ENCODE measurements around the gene SIX2. TPM values are rescaled to one million over a fixed set of nuclear protein-coding genes. Genes with fewer than 3 reads are reported as not detected.
"Not testable (repeated sequence)": the region's sequence is repeated elsewhere in the genome, so short reads cannot be mapped to it uniquely, and the experiment has no call there.

The SIX2 gene
- polyA plus RNA-seq, 6 donors from 2014 or later: not detected

DNA sequence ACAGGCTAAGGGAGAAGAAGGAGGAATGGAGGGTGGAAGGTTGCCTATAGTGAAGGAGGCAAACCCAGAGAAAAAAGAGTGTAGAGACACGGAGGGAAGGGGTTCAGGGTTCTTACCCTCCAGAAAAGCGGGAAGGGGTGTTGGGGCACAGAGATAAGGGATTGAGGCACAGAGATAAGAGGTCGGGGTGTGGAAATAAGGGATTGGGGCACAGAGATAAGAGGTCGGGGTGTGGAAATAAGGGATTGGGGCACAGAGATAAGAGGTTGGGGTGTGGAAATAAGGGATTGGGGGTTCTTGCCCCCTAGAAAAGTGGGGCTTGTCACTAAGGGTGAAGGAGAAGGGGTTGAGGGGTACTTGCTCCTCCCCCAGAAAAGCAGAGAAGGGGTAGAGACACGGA is 29.6 kb upstream of the SIX2 start:
- not testable (repeated sequence) for H3K4me1 Mint-ChIP-seq; DNase-seq; H3K27ac Mint-ChIP-seq; ATAC-seq (ENCODE audit: low read depth in 2 of 2); H3K36me3 Mint-ChIP-seq; H3K9me3 Mint-ChIP-seq; H3K4me3 Mint-ChIP-seq
- peaks cover 12 to 22% (median 17%) of the 10 kb centered on the region in 3 donors for H3K27me3 Mint-ChIP-seq

GRCh38 chr2:45033302-45033701 is 24.1 kb upstream of the SIX2 start:
- H3K4me1 Mint-ChIP-seq: no peaks in the 10 kb centered on the region
- no peaks in the 10 kb centered on the region for H3K36me3 Mint-ChIP-seq
- ATAC-seq (ENCODE audit: low read depth in 2 of 2): no peak
- H3K27ac Mint-ChIP-seq: no peak overlapping the region
- peaks cover 14 to 24% (median 20%) of the 10 kb centered on the region in 3 donors for H3K27me3 Mint-ChIP-seq
- no peaks in the 10 kb centered on the region for H3K9me3 Mint-ChIP-seq
- no peak overlapping the region for H3K4me3 Mint-ChIP-seq
- no peak for DNase-seq

DNA sequence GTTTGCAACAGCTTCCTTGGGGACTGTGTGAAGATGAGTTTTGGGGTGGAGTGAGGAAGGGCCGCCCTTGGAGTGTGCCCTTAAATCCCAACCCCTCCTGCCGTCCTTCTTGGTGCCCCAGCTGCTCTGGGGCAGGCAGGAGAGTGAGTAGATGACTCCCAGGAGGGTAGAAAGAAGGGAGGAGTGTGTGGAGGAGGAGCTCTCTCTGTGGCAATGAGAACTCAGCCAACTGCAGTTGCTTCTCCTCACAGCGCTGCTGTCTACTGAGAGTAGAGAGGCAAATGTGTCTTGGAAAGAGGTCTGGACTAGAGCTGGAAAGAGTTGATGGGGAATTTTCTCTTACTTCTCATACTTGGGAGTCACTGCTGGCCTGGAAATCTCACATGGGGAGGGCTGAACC is 21.8 kb upstream of the SIX2 start:
- no peaks in the 10 kb centered on the region for H3K36me3 Mint-ChIP-seq

GRCh38 chr2:45030553-45030952 is 21.3 kb upstream of the SIX2 start:
- Mint-ChIP-seq H3K9me3 (no peaks in the 10 kb centered on the region), H3K4me1 (no peaks in the 10 kb centered on the region), H3K36me3 (no peaks in the 10 kb centered on the region), H3K27me3 (peaks cover 14 to 36% (median 28%) of the 10 kb centered on the region in 3 donors), H3K4me3 (no peak overlapping the region), H3K27ac (peak overlapping the region in 1 of 6 donors; percentile 67)
- ATAC-seq (ENCODE audit: low read depth in 2 of 2): no peak
- no peak for DNase-seq

More for the DNA sequence above, 21.8 kb upstream of the SIX2 start:
- DNase-seq: no peak
- Mint-ChIP-seq H3K9me3 (no peaks in the 10 kb centered on the region), H3K27me3 (peaks cover 14 to 31% (median 23%) of the 10 kb centered on the region in 3 donors), H3K27ac (no peak overlapping the region), H3K4me3 (no peak overlapping the region), H3K4me1 (no peaks in the 10 kb centered on the region)
- no peak for ATAC-seq (ENCODE audit: low read depth in 2 of 2)

DNA sequence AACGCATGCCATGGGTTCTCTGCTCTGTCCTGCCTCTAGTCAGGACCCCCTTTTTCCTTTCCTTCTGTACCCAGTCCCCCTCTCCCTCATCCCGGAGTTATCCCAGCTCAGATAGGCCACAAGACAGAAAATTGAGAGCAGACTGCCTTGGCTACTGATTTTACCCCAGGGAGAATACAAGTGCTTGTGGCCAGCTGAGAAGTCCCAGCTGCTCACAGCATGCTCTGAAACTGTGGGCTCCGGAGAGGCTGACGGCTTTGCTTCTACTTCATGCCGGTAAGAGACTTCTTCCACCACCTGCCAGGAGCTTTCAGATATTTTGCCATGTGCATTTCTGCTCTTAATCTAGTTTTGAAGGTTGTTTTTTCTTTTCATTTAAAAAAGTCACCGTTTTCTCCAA is 20.0 kb upstream of the SIX2 start:
- Mint-ChIP-seq H3K4me3 (no peak overlapping the region), H3K36me3 (no peaks in the 10 kb centered on the region), H3K27me3 (peaks cover 14 to 40% (median 32%) of the 10 kb centered on the region in 3 donors), H3K9me3 (peaks cover 0 to 1% (median 0%) of the 10 kb centered on the region in 7 donors), H3K4me1 (no peaks in the 10 kb centered on the region), H3K27ac (no peak overlapping the region)
- DNase-seq (no peak), ATAC-seq (ENCODE audit: low read depth in 2 of 2) (no peak)

GRCh38 chr2:45028276-45028675 is 19.0 kb upstream of the SIX2 start:
- no peaks in the 10 kb centered on the region for H3K4me1 Mint-ChIP-seq
- H3K27ac Mint-ChIP-seq: no peak overlapping the region
- ATAC-seq (ENCODE audit: low read depth in 2 of 2) (no peak), DNase-seq (no peak)
- H3K36me3 Mint-ChIP-seq: no peaks in the 10 kb centered on the region
- peaks cover 9 to 46% (median 33%) of the 10 kb centered on the region in 3 donors for H3K27me3 Mint-ChIP-seq
- H3K9me3 Mint-ChIP-seq: peaks cover 0 to 1% (median 0%) of the 10 kb centered on the region in 7 donors
- H3K4me3 Mint-ChIP-seq: no peak overlapping the region

GRCh38 chr2:45026924-45027450 is 17.7 kb upstream of the SIX2 start:
- Mint-ChIP-seq H3K9me3 (peaks cover 0 to 1% (median 0%) of the 10 kb centered on the region in 7 donors), H3K27me3 (peaks cover 18 to 53% (median 44%) of the 10 kb centered on the region in 3 donors), H3K36me3 (no peaks in the 10 kb centered on the region), H3K4me3 (no peak overlapping the region), H3K27ac (no peak overlapping the region), H3K4me1 (no peaks in the 10 kb centered on the region)
- DNase-seq (no peak), ATAC-seq (ENCODE audit: low read depth in 2 of 2) (no peak)

- Mint-ChIP-seq H3K4me3 (no peak overlapping the region), H3K27ac (no peak overlapping the region), H3K9me3 (peaks cover 0 to 1% (median 0%) of the 10 kb centered on the region in 7 donors), H3K36me3 (no peaks in the 10 kb centered on the region), H3K4me1 (no peaks in the 10 kb centered on the region), H3K27me3 (peaks cover 25 to 49% (median 38%) of the 10 kb centered on the region in 3 donors)
- DNase-seq (no peak), ATAC-seq (ENCODE audit: low read depth in 2 of 2) (no peak)
Observed at GRCh38 chr2:45024600-45025291, 15.5 kb upstream of the SIX2 start.

DNA sequence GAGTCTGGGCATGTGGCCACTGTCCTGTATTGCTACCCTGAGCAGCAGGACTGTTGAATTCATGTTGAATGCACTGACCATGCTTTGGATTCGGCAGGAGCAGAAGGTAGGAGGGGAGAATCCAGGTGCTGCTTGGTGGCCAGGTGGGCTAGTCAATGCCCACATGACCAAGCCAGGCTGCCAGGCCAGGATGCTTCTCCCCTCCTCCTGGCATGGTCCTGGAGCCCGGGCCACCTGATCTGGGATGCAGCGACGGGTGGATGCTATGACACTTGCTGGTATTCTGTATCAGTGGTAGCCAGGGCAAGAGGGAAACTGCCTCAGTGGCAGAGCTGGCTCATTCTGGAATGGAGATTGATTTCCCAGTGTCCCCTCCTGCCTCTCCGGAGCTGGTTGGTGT is 14.8 kb upstream of the SIX2 start:
- Mint-ChIP-seq H3K27ac (no peak overlapping the region), H3K27me3 (peaks cover 32 to 50% (median 44%) of the 10 kb centered on the region in 3 donors), H3K4me3 (no peak overlapping the region), H3K9me3 (peaks cover 0 to 1% (median 0%) of the 10 kb centered on the region in 7 donors), H3K4me1 (no peaks in the 10 kb centered on the region), H3K36me3 (no peaks in the 10 kb centered on the region)
- no peak for DNase-seq
- no peak for ATAC-seq (ENCODE audit: low read depth in 2 of 2)

DNA sequence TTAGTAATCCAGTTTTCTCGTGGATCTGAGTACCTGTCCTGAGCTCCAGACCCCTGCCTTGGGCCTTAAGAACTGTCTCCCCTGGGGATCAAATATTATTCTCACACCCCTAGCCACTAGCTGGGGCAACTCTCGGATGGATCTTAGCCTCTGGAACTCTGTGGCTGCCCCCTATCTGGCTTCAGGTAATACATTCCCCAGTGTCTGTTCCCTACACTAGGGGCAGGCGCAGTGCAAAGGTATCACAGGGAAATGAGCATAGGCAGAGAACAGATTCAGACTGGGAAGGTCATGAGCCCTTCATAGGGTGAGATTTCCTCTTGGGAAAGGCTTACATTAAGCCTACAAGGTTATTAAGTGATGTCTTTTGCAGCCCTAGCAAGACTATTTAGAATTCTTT is 11.2 kb upstream of the SIX2 start:
- Mint-ChIP-seq H3K9me3 (peaks cover 0 to 1% (median 0%) of the 10 kb centered on the region in 7 donors), H3K4me3 (no peak overlapping the region), H3K27me3 (peaks cover 55 to 72% (median 67%) of the 10 kb centered on the region in 3 donors), H3K4me1 (no peaks in the 10 kb centered on the region), H3K27ac (no peak overlapping the region), H3K36me3 (no peaks in the 10 kb centered on the region)
- no peak for DNase-seq
- ATAC-seq (ENCODE audit: low read depth in 2 of 2): no peak

- no peak overlapping the region for H3K4me3 Mint-ChIP-seq
- peaks cover 0 to 1% (median 0%) of the 10 kb centered on the region in 7 donors for H3K9me3 Mint-ChIP-seq
- peaks cover 64 to 72% (median 70%) of the 10 kb centered on the region in 3 donors for H3K27me3 Mint-ChIP-seq
- H3K4me1 Mint-ChIP-seq: peaks cover 0 to 8% (median 6%) of the 10 kb centered on the region in 3 donors
- no peak for ATAC-seq (ENCODE audit: low read depth in 2 of 2)
- H3K27ac Mint-ChIP-seq: no peak overlapping the region
- no peak for DNase-seq
- no peaks in the 10 kb centered on the region for H3K36me3 Mint-ChIP-seq
Observed at GRCh38 chr2:45018023-45018422, 8.8 kb upstream of the SIX2 start.

DNA sequence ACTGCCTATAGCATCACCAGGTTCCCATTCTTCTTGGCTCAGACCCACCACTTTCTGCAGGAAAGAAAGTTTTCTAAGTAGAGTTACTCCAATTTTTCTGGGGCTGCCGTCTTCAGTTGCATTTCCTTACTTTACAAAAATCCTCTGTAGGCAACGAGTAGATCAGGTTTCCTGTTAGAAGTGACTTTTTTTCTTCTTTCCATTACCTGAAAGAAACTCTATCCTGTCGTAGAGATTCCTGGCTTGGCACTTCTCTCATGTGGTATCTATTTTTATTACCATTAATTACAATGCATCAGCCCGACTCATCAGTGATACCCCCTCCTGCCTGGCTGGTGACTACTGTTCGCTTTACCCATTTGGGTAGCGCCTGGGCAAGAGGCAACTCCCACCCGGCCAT is 5.6 kb upstream of the SIX2 start:
- H3K9me3 Mint-ChIP-seq: peaks cover 0 to 1% (median 0%) of the 10 kb centered on the region in 7 donors
- peaks cover 10 to 33% (median 30%) of the 10 kb centered on the region in 3 donors for H3K4me1 Mint-ChIP-seq
- no peaks in the 10 kb centered on the region for H3K36me3 Mint-ChIP-seq
- H3K27ac Mint-ChIP-seq: peak overlapping the region in 1 of 6 donors; percentile 49
- ATAC-seq (ENCODE audit: low read depth in 2 of 2) (no peak), DNase-seq (no peak)
- H3K4me3 Mint-ChIP-seq: peak overlapping the region in 5 of 8 donors; percentile 56 to 75 (median 67)
- peaks cover 65 to 87% (median 87%) of the 10 kb centered on the region in 3 donors for H3K27me3 Mint-ChIP-seq

DNA sequence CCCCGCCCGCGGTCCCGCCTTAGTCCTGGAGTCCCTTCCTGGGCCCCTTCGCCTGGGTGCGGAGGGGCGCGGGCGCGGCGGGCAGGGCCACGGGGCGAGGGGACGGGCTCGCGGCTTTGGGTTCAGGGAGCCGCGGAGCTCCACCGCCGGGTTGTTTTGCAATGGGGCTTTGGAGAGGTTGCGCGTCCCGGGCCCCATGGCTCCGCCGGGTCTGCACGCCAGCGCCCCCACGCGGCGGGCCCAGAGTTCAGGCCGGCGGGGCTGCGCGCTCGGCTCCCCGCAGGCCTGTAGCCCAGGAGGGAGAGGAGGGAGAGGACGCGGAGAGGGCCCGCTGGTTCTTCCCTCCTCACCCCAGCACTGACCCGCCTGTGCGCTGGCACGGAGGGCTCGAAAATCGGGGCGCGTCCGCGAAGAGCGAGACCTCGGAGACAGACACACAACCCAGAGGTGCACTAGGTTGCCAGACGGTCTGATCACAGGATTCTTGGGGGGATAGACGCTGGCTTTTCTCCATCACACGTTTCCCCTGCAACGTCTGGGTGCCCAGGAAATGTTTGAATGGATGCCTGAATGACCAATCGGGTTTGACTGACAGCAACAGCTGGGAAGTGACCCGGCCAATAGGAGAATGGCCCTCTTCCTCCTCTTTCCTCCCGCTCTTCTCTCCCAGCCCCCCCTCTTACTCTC is 4.9 kb upstream of the SIX2 start:
- no peak for DNase-seq
- no peak overlapping the region for H3K27ac Mint-ChIP-seq
- peaks cover 59 to 87% (median 87%) of the 10 kb centered on the region in 3 donors for H3K27me3 Mint-ChIP-seq
- H3K36me3 Mint-ChIP-seq: no peaks in the 10 kb centered on the region
- ATAC-seq (ENCODE audit: low read depth in 2 of 2): peak; percentile 30 to 41
- H3K9me3 Mint-ChIP-seq: peaks cover 0 to 1% (median 0%) of the 10 kb centered on the region in 7 donors
- H3K4me3 Mint-ChIP-seq: peak overlapping the region in 4 of 8 donors; percentile 62 to 77 (median 71)
- peaks cover 16 to 39% (median 37%) of the 10 kb centered on the region in 3 donors for H3K4me1 Mint-ChIP-seq

Measured in naive B cell (primary cell).